Dedifferentiated amniotic fluid mesenchymal stem cell (primary cell): ENCODE measurements around the gene USH1C.

Source experiments
- DNase-seq: peaks from one replicate; pipeline ENCODE4 v3.0.0-alpha.2; 2016; ENCODE audit errors: extremely low spot score

The USH1C gene

DNA sequence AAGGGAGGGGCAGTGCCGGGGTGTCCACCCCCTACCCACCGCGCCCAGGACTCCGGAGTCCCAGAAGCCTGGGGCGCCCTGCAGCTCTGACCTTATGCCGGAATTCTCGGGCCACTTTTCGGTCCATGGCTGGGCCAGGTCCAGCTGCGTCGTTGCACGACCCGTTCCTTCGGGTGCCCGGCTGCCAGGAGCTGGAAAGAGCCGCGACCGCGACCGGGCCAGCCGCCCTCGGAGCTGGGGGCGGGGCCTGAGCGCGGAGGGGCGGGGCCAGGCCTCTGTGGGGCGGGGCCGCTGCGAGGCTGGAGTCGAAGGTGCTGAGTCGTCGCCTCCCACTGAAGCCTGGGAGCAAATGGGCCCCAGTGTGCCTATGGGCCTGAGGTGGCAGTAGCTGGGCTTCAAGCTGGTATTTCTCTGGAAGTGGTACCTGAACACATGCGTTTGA, at the start of gene USH1C:
Gene USH1C, minus strand, starts transcription at position 236 of the 442 bp plus-strand sequence. Its CDS starts 109 bp downstream, at position 127.
- DNase-seq: no peak

DNA sequence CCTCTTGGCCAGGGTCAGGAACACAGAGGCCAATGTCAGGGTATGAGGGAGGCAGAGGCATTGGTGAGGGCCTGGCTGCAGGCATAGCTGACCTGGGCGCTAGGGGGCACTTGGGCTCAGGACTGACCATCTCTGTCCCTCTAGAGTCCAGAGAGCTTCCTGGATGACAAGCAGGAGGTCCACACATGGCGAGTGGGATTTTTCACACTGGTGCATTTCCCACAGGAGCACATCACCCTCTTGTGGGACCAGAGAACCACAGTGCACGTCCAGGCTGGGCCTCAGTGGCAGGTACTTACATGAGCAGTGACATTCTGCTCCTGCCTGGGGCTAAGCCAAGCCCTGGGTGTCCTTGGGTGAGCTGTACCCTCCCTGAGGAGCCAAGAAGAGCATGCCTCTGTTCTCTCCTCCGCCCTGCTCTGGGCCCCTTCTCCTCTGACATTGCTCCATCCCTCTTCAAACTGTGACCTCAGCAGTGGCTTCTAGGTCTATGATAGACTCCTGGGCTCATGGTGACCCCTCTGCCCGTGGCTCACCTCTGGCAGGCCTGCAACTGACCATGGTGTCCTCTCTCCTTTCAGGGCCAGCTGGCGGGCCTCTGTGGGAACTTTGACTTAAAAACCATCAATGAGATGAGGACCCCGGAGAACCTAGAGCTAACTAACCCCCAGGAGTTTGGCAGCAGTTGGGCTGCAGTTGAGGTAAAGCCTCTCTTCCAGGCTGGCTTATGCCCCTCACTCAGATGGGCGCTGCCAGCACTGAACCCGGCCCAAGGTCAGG, 49.4 kb upstream of the USH1C start:
- DNase-seq: no peak

DNA sequence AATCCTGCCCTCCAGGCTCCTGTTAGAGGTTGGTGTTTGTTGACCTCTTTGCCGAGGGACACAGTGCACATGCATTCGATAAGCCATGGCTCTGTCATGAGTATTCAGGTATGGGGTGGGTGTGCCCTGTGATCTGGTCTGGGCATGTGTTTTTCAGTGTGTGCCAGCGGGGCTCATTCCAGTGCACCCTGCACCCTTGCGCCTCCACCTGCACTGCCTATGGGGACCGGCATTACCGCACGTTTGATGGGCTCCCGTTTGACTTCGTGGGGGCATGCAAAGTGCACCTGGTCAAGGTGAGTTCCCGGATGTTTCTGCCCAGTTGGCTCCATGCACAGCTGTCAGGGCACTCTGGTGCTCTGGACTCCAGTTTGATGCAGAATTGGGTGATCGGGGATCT, 47.1 kb upstream of the USH1C start:
- no peak for DNase-seq

DNA sequence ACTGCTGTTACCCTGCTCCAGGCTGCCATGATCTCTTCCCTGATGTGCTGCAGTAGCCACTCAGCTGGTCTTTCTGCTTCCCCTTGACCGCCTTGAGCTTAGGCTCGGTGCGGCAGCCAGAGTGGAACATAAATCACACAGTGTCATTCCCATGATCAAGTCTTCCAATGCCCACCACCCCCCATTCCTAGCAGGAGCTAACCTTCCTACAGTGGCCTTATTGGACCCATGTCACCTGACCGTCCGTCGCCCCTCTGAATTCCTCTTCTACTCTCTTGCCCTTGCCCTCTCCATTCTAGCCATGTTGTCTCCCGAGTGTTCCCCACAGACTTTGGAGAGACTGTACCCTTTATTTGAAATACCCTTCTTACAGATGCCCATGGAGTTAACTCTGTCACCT, 46.2 kb upstream of the USH1C start:
- no peak for DNase-seq

DNA sequence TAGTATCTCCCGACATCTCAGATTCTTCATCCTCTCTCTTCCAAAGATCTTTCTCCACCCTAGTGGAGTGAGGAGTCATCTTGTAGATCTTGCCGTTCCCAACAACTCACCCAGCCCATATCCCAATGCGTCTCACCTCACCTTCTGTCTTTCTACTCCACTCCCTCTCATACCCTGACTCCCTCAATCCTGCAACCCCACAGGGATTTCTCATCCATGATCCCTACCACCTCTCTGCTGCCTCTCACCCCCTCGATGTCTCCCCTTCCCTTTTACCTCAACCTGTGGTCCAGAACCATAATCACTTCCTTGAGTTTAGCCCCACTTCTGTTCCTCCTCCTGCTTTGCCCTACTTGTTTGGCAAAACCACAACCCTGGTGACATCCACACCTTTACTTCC, 44.5 kb upstream of the USH1C start:
- no peak for DNase-seq

DNA sequence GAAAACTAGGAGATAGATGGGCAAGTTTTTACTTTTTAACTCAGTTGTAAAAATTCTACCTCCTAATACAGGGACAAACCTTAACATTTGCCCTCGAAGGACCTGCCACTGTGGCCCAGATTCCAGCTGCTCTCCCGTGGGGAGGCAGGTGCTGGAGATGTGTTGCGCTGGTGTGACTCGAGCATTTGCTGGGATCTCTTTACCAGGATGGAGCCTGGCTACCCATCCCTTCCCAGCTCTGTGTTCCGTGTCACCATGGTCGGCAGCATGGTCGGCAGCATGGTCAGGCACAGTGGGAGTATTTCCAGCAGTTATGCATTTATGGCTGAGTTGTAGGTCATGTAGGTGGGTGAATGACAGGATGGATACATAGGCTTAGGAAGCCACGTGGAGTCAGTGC, 44.0 kb upstream of the USH1C start:
- DNase-seq: no peak

DNA sequence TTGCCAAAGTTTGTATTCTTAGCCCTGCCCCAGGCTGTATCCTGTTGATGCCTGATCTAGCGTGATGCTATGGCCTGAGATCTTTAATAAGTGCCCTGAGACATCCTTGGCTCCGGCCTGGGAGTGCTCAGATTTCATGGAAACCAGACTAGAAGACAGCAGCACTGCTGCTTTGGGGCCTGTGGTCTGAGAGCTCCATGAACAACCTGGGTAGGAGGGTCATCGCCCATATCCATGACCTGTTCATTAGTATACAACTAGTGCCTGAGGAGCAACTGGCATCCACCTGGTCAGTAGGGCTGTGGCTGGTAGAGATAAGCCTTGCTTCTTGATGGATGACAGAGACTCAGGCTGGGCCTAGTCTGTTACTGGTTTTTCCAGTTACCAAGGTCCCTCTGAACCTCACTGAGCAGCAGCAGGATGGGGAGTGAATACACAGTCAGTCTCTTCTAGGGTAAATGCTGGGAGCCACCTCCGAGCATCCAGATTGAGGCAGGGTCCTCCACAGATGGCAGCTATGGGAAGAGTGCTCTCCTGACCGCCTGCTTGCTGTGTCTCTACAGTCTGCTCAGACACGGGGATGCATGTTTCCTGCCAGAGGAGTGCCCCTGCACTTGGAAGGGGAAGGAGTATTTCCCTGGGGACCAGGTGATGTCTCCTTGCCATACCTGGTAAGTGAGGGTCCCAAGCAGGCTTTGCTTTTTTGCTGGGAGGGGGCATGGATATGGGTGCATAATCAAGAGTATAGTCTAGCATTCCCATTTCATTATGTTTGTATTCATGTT, 41.9 kb upstream of the USH1C start:
- DNase-seq: no peak

DNA sequence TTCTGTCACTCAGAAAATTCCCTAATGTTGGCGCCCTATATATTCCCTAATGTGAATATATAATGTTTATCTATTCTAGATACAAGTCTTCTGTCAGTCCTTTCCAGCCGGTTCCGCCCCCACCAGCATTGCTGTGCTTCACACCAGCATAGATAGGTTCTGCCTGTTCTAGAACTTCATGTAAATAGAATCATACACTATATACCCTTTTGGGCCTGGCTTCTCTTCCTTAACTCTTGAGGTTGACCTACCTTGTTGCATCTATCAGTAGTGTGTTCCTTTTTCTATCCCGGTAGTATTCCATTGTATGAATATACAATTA, 37.5 kb upstream of the USH1C start:
- DNase-seq: no peak

DNA sequence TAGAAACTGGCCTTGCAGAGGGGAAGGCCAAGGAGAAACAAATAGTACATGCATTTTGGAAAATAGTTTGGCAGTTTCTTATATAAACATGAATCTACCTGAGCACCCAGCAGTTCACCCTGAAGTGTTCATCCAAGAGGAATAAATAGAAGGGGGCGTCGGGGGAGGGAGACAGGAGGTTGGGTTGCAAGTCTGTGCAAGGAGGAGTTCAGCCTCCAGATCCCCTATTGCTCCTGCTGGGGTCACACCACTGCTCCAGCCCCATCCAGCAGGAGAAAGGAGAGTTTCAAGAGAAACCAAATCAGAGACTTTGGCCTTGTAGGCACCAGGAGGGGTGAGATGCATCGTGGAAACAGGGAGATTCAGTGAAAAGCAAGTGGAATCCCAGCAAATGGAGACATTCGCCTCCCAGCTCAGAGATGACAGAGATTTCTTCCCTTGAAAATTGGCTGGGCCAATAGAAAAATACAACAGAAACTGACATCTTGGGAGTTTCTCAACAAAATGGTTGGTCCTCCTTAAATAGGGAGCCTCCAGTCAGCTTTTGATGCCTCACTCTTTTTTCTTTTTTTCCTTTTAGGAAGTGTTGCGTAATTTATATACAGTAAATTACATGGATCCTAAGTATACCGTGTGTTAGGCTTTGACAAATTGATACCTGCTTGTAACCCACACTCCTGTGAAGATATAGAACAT, 37.0 kb upstream of the USH1C start:
- no peak for DNase-seq

DNA sequence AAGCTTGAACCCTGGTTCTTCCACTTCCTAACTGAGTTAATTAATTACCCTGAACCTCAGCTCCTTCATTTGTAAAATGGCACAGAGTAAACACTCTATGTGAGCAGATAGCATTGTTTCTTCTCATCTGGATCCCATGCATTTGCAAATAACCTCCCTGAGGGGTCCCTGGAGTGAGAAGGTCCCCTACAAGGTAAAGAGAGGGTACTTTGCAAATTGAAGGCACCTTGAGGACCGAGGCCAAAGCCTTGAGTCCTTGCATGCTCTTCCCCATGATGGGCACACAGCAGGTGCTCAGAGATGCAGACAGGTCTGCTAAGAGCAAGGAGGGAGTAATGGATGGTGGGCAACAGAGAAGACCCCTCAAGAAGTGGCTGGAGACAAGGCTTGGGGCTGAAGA, 36.1 kb upstream of the USH1C start:
- DNase-seq: no peak

DNA sequence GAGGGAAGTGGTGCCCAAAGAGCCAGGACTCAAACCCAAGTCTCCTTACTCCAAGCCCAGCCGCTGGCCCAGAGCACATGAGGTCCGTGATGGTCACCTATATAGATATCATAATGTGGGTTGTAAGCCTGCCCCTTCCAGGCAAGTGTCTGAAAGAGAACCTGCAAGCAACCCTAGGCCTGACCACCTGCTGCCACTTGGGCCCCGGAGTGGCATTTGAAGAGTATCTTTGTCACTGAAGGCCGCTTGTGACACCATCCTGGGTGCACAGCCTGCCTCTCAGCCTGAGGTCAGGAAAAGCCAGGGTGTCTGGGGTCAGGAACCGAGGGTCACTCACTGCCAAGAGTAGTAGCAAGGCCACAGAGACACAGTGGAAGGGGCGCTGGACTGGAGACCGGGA, 35.2 kb upstream of the USH1C start:
- DNase-seq: no peak

DNA sequence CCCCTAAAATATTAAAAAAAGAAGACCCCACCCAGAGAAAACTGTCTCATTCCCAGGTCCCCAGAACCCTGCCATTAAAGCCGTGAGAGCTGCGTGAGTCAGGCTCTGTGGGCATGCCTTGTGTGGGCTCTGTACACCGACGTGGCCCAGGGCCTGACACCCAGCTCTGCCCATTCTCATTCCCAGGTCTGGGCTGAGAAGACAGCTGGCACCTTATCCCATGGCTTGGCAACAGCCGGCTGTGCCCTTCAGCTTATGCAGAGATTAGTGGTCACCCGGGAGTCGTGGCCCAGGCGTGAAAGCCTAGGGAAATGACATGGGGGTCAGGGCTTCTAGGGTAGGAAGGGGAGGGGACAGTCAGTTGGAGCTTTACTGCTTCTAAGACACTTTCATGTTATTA, 34.7 kb upstream of the USH1C start:
- DNase-seq: no peak

DNA sequence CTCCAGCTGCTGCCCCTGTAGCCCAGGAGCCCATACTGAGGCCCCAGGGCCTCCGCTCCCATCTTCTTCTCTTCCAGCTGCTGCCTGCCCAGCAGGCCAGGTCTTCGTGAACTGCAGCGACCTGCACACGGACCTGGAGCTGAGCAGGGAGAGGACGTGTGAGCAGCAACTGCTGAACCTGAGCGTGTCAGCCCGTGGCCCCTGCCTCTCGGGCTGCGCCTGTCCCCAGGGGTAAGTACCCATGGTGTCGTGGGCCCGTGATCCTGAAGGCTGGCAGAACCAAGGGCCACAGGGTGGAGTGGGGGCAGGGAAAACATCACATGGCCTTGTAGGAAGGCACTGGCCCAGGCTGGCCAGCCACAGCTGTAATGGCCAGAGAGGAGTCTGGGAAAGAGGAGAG, 34.1 kb upstream of the USH1C start:
- DNase-seq: no peak

DNA sequence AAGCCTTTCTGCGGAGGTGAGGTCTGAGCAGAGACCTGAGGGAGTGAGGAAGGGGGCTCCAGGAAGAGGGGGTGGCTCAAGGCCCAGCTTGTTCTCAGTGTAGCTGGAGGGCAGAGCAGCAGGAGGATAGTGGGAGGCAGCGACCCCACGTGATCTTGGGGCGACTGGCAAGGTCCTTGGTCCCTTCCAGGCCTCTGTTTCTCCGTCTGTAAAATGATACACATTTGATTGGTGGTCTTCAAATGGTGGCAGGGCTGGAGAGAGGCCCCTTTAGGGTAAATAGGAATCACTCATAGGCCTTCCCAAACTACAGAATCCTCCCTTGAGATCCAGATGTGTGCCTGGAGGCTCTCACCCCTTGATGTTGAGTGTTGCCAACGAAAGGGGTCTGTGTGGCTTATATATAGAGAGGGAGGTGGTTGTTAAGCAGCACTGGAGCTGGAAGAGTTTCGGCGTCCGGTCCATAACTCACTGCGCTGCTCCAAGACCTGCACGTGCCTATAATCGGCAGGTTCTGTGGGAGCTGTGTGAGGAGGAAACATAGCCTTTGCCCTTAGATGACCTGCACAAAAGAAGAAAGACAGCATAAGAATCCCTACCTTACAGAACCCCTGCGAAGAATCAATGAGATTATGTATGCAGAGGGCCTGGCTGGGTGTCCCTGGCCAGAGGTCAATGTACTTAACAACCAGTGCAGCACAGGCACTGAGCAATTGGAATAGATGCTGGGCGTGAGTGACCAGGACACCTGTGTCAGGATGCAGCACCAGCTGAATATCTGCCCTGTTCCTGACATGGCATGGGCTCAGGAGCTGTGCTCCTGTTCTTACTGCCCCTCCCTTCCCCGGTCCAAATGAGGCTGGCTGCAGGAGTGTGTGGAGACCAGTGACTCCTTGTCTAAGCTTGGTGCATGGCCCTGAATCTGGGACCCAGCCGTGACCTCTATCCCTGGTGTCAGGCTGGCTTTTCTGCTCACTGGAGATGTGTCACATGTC, 31.5 kb upstream of the USH1C start:
- DNase-seq: no peak

DNA sequence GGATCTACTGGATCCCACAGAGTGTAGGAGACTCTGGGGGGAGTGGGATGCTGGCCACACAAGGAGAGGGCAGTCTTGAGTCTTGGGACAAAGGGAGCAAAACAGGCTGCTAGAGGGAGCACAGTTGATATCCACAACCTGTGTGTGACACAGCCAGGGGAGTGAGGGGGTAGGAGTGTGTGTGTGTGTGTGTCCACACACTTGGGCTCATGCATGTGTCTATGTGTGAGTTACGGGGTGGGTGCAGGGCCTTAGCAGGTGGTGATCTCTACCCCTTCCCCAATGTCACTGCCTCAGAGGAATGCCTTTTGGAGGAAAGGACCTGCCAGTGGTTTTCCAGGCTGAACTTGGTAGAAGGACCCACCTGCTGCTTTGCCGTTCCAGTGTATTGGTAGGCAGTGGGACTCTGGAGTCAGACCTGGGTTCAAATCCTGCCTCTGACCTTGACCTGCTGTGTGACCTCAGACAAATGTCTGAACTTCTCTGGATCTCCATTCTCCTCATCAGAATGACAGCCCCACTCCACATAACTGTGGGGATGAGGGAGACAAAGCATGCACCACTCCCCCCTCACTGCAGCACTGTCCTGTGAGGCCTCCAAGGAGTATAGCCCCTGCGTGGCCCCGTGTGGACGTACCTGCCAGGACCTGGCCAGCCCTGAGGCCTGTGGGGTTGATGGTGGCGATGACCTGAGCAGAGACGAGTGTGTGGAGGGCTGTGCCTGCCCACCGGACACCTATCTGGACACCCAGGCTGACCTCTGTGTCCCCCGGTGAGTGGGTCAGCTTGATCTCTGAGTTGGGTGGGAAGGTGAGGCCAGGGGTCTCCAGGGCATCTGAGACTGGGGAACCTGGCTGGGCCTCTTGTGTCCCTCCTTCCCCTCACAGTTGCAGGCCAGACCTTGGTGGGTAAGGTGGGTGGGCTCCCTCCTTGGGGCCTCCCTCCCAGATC, 30.2 kb upstream of the USH1C start:
- no peak for DNase-seq

DNA sequence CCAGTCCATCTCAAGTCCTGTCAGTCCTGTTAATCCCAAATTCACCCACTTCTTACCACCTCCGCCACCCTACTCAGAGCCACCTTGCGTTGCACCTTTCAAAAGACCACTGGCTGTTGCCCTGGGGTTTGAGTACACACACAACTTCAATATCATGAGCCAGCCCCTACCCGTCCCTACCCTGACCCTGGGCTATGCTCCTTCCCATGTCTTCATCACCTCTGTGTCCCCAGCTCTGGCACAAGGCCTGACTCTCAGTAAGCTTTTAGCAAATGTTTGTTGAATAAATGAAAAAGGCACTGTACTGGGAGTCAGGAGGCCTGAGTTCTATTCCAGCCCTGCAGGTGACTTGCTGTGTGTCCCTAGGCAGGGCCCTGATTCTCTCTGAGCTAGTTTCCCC, 29.3 kb upstream of the USH1C start:
- DNase-seq: no peak

DNA sequence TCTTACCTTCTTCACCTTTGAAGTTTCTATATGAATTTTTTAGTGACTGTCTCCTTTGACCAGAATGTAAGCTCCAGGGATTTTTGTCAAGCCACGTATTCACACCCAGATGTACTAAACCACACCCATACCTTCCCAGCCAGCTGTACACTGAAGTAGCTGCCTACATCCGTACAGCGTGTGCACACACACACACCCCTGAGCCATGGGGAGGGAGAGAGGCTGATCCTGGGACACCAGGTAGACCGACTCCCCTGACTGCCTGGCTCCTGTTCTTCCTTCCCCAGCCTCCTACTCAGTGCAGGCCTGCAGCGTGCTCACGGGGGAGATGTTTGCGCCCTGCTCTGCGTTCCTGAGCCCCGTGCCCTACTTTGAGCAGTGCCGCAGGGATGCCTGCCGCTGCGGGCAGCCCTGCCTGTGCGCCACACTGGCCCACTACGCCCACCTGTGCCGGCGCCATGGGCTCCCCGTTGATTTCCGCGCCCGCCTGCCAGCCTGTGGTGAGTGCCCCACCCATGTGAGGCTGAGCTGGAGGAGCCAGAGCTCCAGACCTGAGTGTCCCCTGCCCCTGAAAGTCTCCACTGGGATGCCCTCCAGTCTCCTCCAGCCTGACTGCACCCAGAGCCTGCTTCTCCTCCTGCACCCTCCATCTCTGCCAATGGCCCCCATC, 28.7 kb upstream of the USH1C start:
- DNase-seq: no peak

DNA sequence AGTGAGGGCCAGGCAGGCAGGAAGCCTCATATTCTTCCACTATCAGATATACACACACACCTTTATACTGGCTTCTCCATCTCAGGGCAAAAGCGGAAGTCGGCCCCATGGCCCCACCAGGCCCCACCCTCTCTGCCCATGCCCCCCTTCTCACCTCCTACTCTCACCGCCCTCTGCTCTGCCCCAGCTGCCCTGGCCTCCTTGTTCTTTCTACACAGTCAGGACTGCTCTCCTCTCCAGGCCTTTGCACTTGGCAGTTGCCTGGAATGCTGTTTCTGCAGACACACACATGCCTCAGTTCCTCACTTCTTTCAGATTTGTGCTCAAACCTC, 28.1 kb upstream of the USH1C start:
- no peak for DNase-seq

DNA sequence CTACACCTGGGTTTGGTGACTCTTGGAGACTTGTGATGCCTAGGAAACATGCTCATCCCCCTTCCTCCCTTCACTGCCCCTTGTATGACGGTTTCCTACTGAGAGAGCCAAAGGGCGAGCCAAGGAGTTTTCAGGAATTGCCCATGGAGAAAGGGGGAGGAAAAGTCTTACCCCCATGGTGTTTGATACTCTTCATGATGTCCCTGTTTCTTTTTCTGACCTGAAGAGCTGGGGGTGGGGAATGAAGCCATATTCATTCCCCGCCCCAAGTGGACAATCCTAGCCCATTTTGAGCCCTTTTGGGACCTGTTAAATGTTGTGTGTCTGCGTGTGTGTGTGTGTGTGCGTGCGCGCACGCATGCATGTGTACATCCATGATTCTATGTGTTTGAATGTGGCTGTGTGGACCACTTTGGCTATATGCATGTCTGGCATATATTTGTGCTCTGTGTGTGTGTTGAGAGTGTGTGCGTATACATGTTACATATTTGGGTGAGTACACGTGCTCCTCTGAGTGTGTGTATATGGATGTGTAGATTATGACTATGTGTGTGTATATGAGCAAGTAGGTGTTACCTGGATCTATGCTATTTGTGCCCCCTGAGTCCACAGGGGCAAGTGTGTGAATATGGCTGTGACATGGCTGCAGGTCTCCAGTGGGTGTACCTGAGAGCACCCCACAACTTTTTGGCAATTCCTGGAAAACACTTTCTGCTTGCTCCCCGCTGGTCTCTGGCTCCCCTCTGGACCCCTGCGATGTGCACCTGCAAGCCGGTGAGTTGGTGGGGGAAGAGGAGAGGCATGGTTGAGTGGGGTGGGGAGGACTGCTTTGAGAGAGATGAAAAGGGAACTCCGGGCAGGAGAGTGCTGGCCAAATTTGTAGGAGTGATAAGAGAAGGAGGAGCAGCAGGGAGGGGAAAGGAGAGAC, 27.5 kb upstream of the USH1C start:
- DNase-seq: no peak
